ENCODE data around the gene SCN2A. TPM values are rescaled to one million over a fixed set of nuclear protein-coding genes. Genes with fewer than 3 reads are reported as not detected.

The SCN2A gene
- total RNA-seq, 2 donors from 2014 or later, result 0.05 TPM; not detected in 1

GRCh38 chr2:165410276-165410675, 171.1 kb downstream of the SCN2A start:
- no peak overlapping the region for H3K4me3 ChIP-seq
- no peaks in the 10 kb centered on the region for H3K36me3 ChIP-seq
- TF ChIP-seq CTCF (IDR thresholded peaks at IDR 0.05), result no peak
- no peak overlapping the region for H3K27ac ChIP-seq
- H3K4me1 ChIP-seq, result no peaks in the 10 kb centered on the region
- no peak overlapping the region for H3K9ac ChIP-seq (ENCODE audit: low read depth in 2 of 2, low read length in 2 of 2)
- no peaks in the 10 kb centered on the region for H3K9me3 ChIP-seq
- no peaks in the 10 kb centered on the region for H3K27me3 ChIP-seq
- intact Hi-C loops (cut with DNase I), result no loop called here
- no peak for DNase-seq

- intact Hi-C loops (cut with DNase I), result no loop called here
- TF ChIP-seq CTCF (IDR thresholded peaks at IDR 0.05), result no peak
- H3K9me3 ChIP-seq, result no peaks in the 10 kb centered on the region
- no peaks in the 10 kb centered on the region for H3K27me3 ChIP-seq
- DNase-seq, result no peak
- no peak overlapping the region for H3K4me3 ChIP-seq
- no peak overlapping the region for H3K9ac ChIP-seq (ENCODE audit: low read depth in 2 of 2, low read length in 2 of 2)
- no peak overlapping the region for H3K27ac ChIP-seq
- H3K4me1 ChIP-seq, result no peaks in the 10 kb centered on the region
- H3K36me3 ChIP-seq, result no peaks in the 10 kb centered on the region
Measured at GRCh38 chr2:165414187-165414586, 175.0 kb downstream of the SCN2A start.

DNA sequence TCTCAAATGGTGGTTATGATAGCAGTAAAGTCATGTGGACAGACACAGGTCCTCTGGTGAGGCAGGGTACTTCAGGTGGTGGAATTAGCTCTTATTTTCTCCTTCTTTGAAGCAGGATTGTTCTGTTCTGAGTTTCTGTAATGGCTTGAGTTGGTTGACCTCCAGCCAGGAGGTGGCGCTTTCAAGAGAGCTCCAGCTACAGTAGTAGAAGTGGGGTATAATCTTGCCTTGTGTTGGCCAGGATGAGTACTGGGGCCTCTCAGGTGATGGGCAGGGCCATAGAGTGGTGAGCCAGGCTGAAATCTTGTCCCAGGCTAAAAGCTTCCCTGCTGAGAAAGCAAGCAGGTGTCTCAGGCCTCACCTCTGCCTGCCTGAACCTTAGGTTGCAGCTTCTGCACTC, 177.8 kb downstream of the SCN2A start:
- no peak overlapping the region for H3K4me3 ChIP-seq
- DNase-seq, result no peak
- intact Hi-C loops (cut with DNase I), result no loop called here
- no peak for TF ChIP-seq CTCF (IDR thresholded peaks at IDR 0.05)
- H3K27ac ChIP-seq, result no peak overlapping the region
- H3K36me3 ChIP-seq, result no peaks in the 10 kb centered on the region
- no peak overlapping the region for H3K9ac ChIP-seq (ENCODE audit: low read depth in 2 of 2, low read length in 2 of 2)
- no peaks in the 10 kb centered on the region for H3K4me1 ChIP-seq
- no peaks in the 10 kb centered on the region for H3K27me3 ChIP-seq
- no peaks in the 10 kb centered on the region for H3K9me3 ChIP-seq

GRCh38 chr2:165420231-165420630, 181.0 kb downstream of the SCN2A start:
- no peak for DNase-seq
- H3K4me3 ChIP-seq, result no peak overlapping the region
- TF ChIP-seq CTCF (IDR thresholded peaks at IDR 0.05), result no peak
- no peak overlapping the region for H3K27ac ChIP-seq
- no peaks in the 10 kb centered on the region for H3K36me3 ChIP-seq
- H3K9me3 ChIP-seq, result no peaks in the 10 kb centered on the region
- H3K4me1 ChIP-seq, result no peaks in the 10 kb centered on the region
- no peaks in the 10 kb centered on the region for H3K27me3 ChIP-seq
- intact Hi-C loops (cut with DNase I), result no loop called here
- no peak overlapping the region for H3K9ac ChIP-seq (ENCODE audit: low read depth in 2 of 2, low read length in 2 of 2)

GRCh38 chr2:165423081-165423480, 183.9 kb downstream of the SCN2A start:
- Histone ChIP-seq H3K27me3 (no peaks in the 10 kb centered on the region), H3K9ac (ENCODE audit: low read depth in 2 of 2, low read length in 2 of 2) (no peak overlapping the region), H3K9me3 (no peaks in the 10 kb centered on the region), H3K27ac (no peak overlapping the region), H3K4me3 (no peak overlapping the region), H3K4me1 (no peaks in the 10 kb centered on the region), H3K36me3 (no peaks in the 10 kb centered on the region)
- intact Hi-C loops (cut with DNase I), result no loop called here
- DNase-seq, result no peak
- TF ChIP-seq CTCF (IDR thresholded peaks at IDR 0.05), result no peak

DNA sequence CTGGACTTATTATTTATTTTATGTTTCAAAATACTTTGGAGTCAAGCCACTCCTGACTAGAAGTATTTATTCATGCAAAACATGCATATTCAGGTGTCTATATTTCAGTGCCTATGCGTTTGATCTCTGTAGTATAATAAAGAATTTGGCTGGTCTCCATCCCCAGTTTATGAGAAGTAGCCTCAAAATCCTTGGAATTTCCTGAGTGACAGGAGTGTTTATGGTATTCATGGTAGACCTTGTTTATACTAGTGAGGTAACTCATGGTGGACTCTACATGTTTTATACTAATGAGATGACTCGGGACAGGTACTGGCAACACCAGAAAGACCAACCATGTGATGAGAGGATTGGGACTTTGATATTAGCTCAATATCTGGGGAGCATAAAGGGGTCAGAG, 186.3 kb downstream of the SCN2A start:
- Histone ChIP-seq H3K36me3 (no peaks in the 10 kb centered on the region), H3K9ac (ENCODE audit: low read depth in 2 of 2, low read length in 2 of 2) (no peak overlapping the region), H3K27ac (no peak overlapping the region), H3K27me3 (no peaks in the 10 kb centered on the region), H3K4me3 (no peak overlapping the region), H3K9me3 (no peaks in the 10 kb centered on the region), H3K4me1 (no peaks in the 10 kb centered on the region)
- intact Hi-C loops (cut with DNase I), result no loop called here
- no peak for TF ChIP-seq CTCF (IDR thresholded peaks at IDR 0.05)
- DNase-seq, result no peak

All from colonic mucosa (tissue), 4 donors.